K562 (cell line): ENCODE results near the gene NCOA1. TPM values are rescaled to one million over a fixed set of nuclear protein-coding genes. Genes with fewer than 3 reads are reported as not detected.

Experiments used
- ATAC-seq: fragments of 200-7000 bp; cut with Tn5 transposase; 3 replicates; pipeline ENCODE4 v1.9.1; 2020; ENCODE audit warnings: moderate library complexity
- BruUV-seq: library from RNA; stranded (reverse); fragments of 400-500 nt; replicated peaks from 2 replicates; lab custom pipeline; 2021; lab: Mats Ljungman, UMichigan
- CTCF ChIA-PET: fragments of 300-600 bp; formaldehyde crosslinking; extraction: SDS; loops from one replicate; lab custom pipeline; 2021; ENCODE audit warnings: low intra/inter-chr PET ratio; lab: Yijun Ruan, JAX
- POLR2A ChIA-PET: fragments of 300-600, 350-650 bp; sonication (Branson Sonifier 250); formaldehyde crosslinking; extraction: SDS; loops from one replicate; lab custom pipeline; 2021; ENCODE audit warnings: antibody characterized with exemption, inconsistent platforms; lab: Yijun Ruan, JAX
- DNase-seq, 4 experiments: peaks; one replicate each; pipeline versions ENCODE4 v3.0.0 to v3.0.0-alpha.2; 2011 to 2018; ENCODE audit warnings: low spot score in 3 of 4, mixed read lengths in 3 of 4; ENCODE audit errors: extremely low read depth in 1 of 4
- FAIRE-seq: peaks from 2 replicates; lab custom pipeline; 2011; peaks lifted over from hg19 to GRCh38; lab: Jason Lieb, UNC
- H2AFZ ChIP-seq: 2 replicates; pipeline ENCODE4 v1.6.0; 2011; ENCODE audit warnings: low read depth, low read length, control low read depth, inconsistent platforms
- H3K27ac ChIP-seq: fragments of 200-600 bp; 3 replicates; pipeline ENCODE4 v1.8.0; 2011; ENCODE audit warnings: low read depth, mild to moderate bottlenecking, control low read depth, inconsistent platforms, low read length, moderate library complexity, mixed read lengths; ENCODE audit errors: extremely low read depth
- H3K27me3 ChIP-seq, 2 experiments: fragments of 300-600 bp in 1 of 2; 2 replicates in 1 of 2; 3 replicates in 1 of 2; pipeline versions ENCODE4 v1.6.0 to v1.8.0; 2011; ENCODE audit warnings: inconsistent platforms in 2 of 2, low read length in 2 of 2, mild to moderate bottlenecking in 1 of 2, mixed read lengths in 1 of 2, moderate library complexity in 1 of 2; ENCODE audit not compliant: control insufficient read depth in 2 of 2, insufficient read depth in 2 of 2
- H3K36me3 ChIP-seq: fragments of 300-600 bp; 3 replicates; pipeline ENCODE4 v1.8.0; 2011; ENCODE audit warnings: mild to moderate bottlenecking, low read length, inconsistent platforms; ENCODE audit not compliant: control insufficient read depth, insufficient read depth
- H3K4me1 ChIP-seq, 2 experiments: fragments of 200-600 bp in 1 of 2; replicated peaks in 1 of 2; 2 replicates in 1 of 2; 3 replicates in 1 of 2; pipeline versions ENCODE4 v1.5.1 to v1.8.0; 2011; ENCODE audit warnings: inconsistent platforms in 2 of 2, low read length in 2 of 2, mild to moderate bottlenecking in 1 of 2, mixed read lengths in 1 of 2, moderate library complexity in 1 of 2; ENCODE audit not compliant: control insufficient read depth in 2 of 2, insufficient read depth in 2 of 2
- H3K4me2 ChIP-seq: 2 replicates; pipeline ENCODE4 v1.6.1; 2011; ENCODE audit warnings: low read length, control low read depth, inconsistent platforms, mixed read lengths; ENCODE audit not compliant: insufficient read depth
- H3K4me3 ChIP-seq: fragments of 200-600 bp; sonication (generic), shearing (Covaris generic); 2 replicates; pipeline ENCODE4 v1.5.1; 2016; ENCODE audit warnings: control low read depth, inconsistent platforms
- H3K79me2 ChIP-seq: fragments of 200-600 bp; 3 replicates; pipeline ENCODE4 v1.8.0; 2011; ENCODE audit warnings: low read length, inconsistent platforms; ENCODE audit not compliant: control insufficient read depth, insufficient read depth
- H3K9ac ChIP-seq, 2 experiments: 2 replicates each; pipeline versions ENCODE4 v1.6.0 to v1.6.1; 2011; ENCODE audit warnings: low read depth in 2 of 2, low read length in 2 of 2, control low read depth in 1 of 2, inconsistent platforms in 1 of 2, mild to moderate bottlenecking in 1 of 2, mixed read lengths in 1 of 2; ENCODE audit not compliant: insufficient read depth in 1 of 2
- H3K9me1 ChIP-seq: one replicate; pipeline ENCODE4 v1.6.0; 2011; ENCODE audit warnings: inconsistent platforms, mild to moderate bottlenecking, low read length, moderate library complexity; ENCODE audit not compliant: control insufficient read depth, insufficient read depth
- H3K9me3 ChIP-seq: replicated peaks from 2 replicates; pipeline ENCODE4 v1.5.1; 2011; ENCODE audit warnings: low read depth, low read length, inconsistent platforms; ENCODE audit not compliant: control insufficient read depth, insufficient read depth
- H4K20me1 ChIP-seq: replicated peaks from 2 replicates; pipeline ENCODE4 v1.6.1; 2011; ENCODE audit warnings: low read length, inconsistent platforms, mixed read lengths; ENCODE audit not compliant: control insufficient read depth, insufficient read depth
- ATF6 ChIP-seq: sonication (generic); formaldehyde crosslinking; IDR thresholded peaks from 2 replicates; pipeline ENCODE4 v1.4.0; 2020; ENCODE audit warnings: mild to moderate bottlenecking, missing genetic modification reagents
- CHCHD3 ChIP-seq: fragments of 250-450 bp; sonication (Bioruptor Pico); IDR thresholded peaks from 2 replicates; pipeline ENCODE4 v2.1.2; 2022; ENCODE audit warnings: mild to moderate bottlenecking
- ELK3 ChIP-seq: fragments of 450-650 bp; formaldehyde crosslinking; IDR thresholded peaks from 2 replicates; pipeline ENCODE4 v1.4.0; 2020; ENCODE audit warnings: mild to moderate bottlenecking
- MGA ChIP-seq: fragments of 450-650 bp; IDR thresholded peaks from 2 replicates; pipeline ENCODE4 v1.6.1; 2016; ENCODE audit warnings: mild to moderate bottlenecking, moderate library complexity
- MTA1 ChIP-seq: fragments of 450-650 bp; IDR thresholded peaks from 2 replicates; pipeline ENCODE4 v1.6.1; 2017; ENCODE audit warnings: borderline replicate concordance
- NFIX ChIP-seq: fragments of 250-450 bp; sonication (Bioruptor Pico); IDR thresholded peaks from 2 replicates; pipeline ENCODE4 v1.4.0; 2020; ENCODE audit warnings: low read depth, mild to moderate bottlenecking, moderate library complexity
- NFXL1 ChIP-seq: fragments of 450-650 bp; formaldehyde crosslinking; IDR thresholded peaks from 2 replicates; pipeline ENCODE4 v1.4.0; 2021; ENCODE audit warnings: mild to moderate bottlenecking
- PCBP1 ChIP-seq: fragments of 200-400 bp; formaldehyde crosslinking; IDR thresholded peaks from 2 replicates; pipeline ENCODE4 v1.6.1; 2018; ENCODE audit warnings: mild to moderate bottlenecking, low read depth, low read length; ENCODE audit not compliant: poor library complexity, severe bottlenecking
- WGBS: fragments of 100-300 bp; shearing (Covaris generic); methylation state at CpG from one replicate; pipeline ENCODE4 v1.1.6; 2016; ENCODE audit warnings: low coverage, mixed read lengths; ENCODE audit not compliant: insufficient coverage; ENCODE audit errors: missing lambda C conversion rate; 5-methylcytosine and 5-hydroxymethylcytosine counted together
- in situ Hi-C: fragments of 300-500 bp; cut with MboI; formaldehyde crosslinking; loops from 4 replicates; pipeline ENCODE4 v1.15.0; 2018; ENCODE audit warnings: inconsistent platforms, mixed read lengths
- intact Hi-C: fragments of 100-400 bp; cut with micrococcal nuclease; formaldehyde crosslinking; loops from 2 replicates; pipeline ENCODE4 v1.14.2; 2022
- polyA plus RNA-seq, 8 experiments: library from polyadenylated mRNA; depleted of rRNA in 4 of 8; stranded (reverse) in 5 of 8; unstranded in 3 of 8; fragments of >200 nt; fragmentation: Nextera tagmentation in 2 of 8; fragmentation: Illumina TruSeq in 1 of 8; extraction: Ambion mirVana in 2 of 8; extraction: Trizol in 1 of 8; gene quantifications; 2 replicates each; pipeline versions ENCODE4 v1.2.1 to v1.2.3, GENCODE V29; 2011 to 2014; ENCODE audit warnings: inconsistent platforms in 1 of 8, missing spikeins in 1 of 8
- total RNA-seq, 7 experiments: library from RNA; depleted of rRNA in 6 of 7; stranded (reverse); fragments of >200 nt in 6 of 7; fragmentation: Illumina TruSeq in 2 of 7; extraction: Trizol in 2 of 7; gene quantifications; 2 replicates each; pipeline versions ENCODE4 v1.2.1 to v1.2.3, GENCODE V29; 2011 to 2021; ENCODE audit warnings: low replicate concordance in 1 of 7

The NCOA1 gene
- total and polyA plus RNA-seq, 9 of the 15 experiments (the other 6 are each of a cell fraction or from before 2014, with no cell fraction given) = 4.9 to 25.7 (median 17.0) TPM

GRCh38 chr2:24813691-24814137, 322.7 kb downstream of the NCOA1 start:
- H3K9ac ChIP-seq = no peak overlapping the region
- DNase-seq (no peak), FAIRE-seq (no peak), ATAC-seq (no peak)
- in situ Hi-C loops (no loop called here), intact Hi-C loops (no loop called here)
- H3K4me3 ChIP-seq = no peak overlapping the region
- no peaks in the 10 kb centered on the region for H3K27me3 ChIP-seq
- H3K4me2 ChIP-seq = no peak overlapping the region
- H3K27ac ChIP-seq = no peak overlapping the region
- POLR2A ChIA-PET = interaction anchor here (0.5 to 1.4 kb wide), 4 partner anchors 8 to 569 kb away, joined by 3 to 6 read pairs (median 3); partner anchors contain the start of gene NCOA1
- no peak overlapping the region for H2AFZ ChIP-seq
- H4K20me1 ChIP-seq = no peaks in the 10 kb centered on the region
- peaks cover 50% of the 10 kb centered on the region for H3K79me2 ChIP-seq
- WGBS = 96% methylated on average over 4 of the region's 4 CpGs
- BruUV-seq = no TSS peak
- H3K9me1 ChIP-seq = no peaks in the 10 kb centered on the region
- peaks cover 65% of the 10 kb centered on the region for H3K36me3 ChIP-seq
- CTCF ChIA-PET = no interaction called here
- H3K9me3 ChIP-seq = no peaks in the 10 kb centered on the region
- peaks cover 5 to 35% of the 10 kb centered on the region in 2 experiments for H3K4me1 ChIP-seq
- TF ChIP-seq ATF6 (CRISPR knock-in tag) (no peak), MGA (no peak), CHCHD3 (CRISPR knock-in tag) (no peak), NFIX (CRISPR knock-in tag) (no peak), PCBP1 (no peak), NFXL1 (CRISPR knock-in tag) (no peak), MTA1 (no peak), ELK3 (CRISPR knock-in tag) (no peak)
